ENCODE results near the gene VRK2. TPM values are rescaled to one million over a fixed set of nuclear protein-coding genes. Genes with fewer than 3 reads are reported as not detected.

The VRK2 gene
- total RNA-seq, 1 experiment from 2014 or later, result 20.1 TPM

- no peak for DNase-seq (ENCODE audit: low spot score)
- ChIA-PET POLR2A (no interaction called here), CTCF (no interaction called here)
- Mint-ChIP-seq H3K4me1 (no peaks in the 10 kb centered on the region), H3K36me3 (no peaks in the 10 kb centered on the region), H3K9me3 (no peaks in the 10 kb centered on the region), H3K27ac (no peak overlapping the region), H3K4me3 (no peak overlapping the region), H3K27me3 (ENCODE audit: low read depth) (no peaks in the 10 kb centered on the region)
- no peak for ATAC-seq
- TF ChIP-seq MYBL2 (CRISPR knock-in tag; IDR thresholded peaks at IDR 0.05), result no peak
- TF ChIP-seq IRF1 (CRISPR knock-in tag; IDR thresholded peaks at IDR 0.05), result no peak
- no peak for TF ChIP-seq TCF7 (CRISPR knock-in tag; IDR thresholded peaks at IDR 0.05; ENCODE audit: low read depth)
- no peak for TF ChIP-seq STAT6 (CRISPR knock-in tag; conservative IDR thresholded peaks at IDR 0.05; ENCODE audit: low read depth)
- TF ChIP-seq PRDM15 (CRISPR knock-in tag; IDR thresholded peaks at IDR 0.05), result no peak
- TF ChIP-seq TEAD1 (CRISPR knock-in tag; IDR thresholded peaks at IDR 0.05), result no peak
- no peak for TF ChIP-seq ZNF281 (CRISPR knock-in tag; IDR thresholded peaks at IDR 0.05)
- TF ChIP-seq AR (CRISPR knock-in tag; IDR thresholded peaks at IDR 0.05), result no peak
- no peak for TF ChIP-seq JUN (CRISPR knock-in tag; IDR thresholded peaks at IDR 0.05)
- no peak for TF ChIP-seq HMGXB4 (CRISPR knock-in tag; IDR thresholded peaks at IDR 0.05)
- TF ChIP-seq ZBTB21 (CRISPR knock-in tag; IDR thresholded peaks at IDR 0.05; ENCODE audit: borderline replicate concordance), result no peak
- TF ChIP-seq ZNF425 (CRISPR knock-in tag; conservative IDR thresholded peaks at IDR 0.05), result no peak
- TF ChIP-seq ZNF121 (CRISPR knock-in tag; IDR thresholded peaks at IDR 0.05), result no peak
- no peak for TF ChIP-seq ZNF219 (CRISPR knock-in tag; IDR thresholded peaks at IDR 0.05; ENCODE audit: borderline replicate concordance)
Measured at GRCh38 chr2:58064086-58064485, 17.5 kb downstream of the VRK2 start.
